Suprapubic skin (tissue), 4 donors: Measurements from ENCODE around the gene ECI1. TPM values are rescaled to one million over a fixed set of nuclear protein-coding genes. Genes with fewer than 3 reads are reported as not detected.

Source experiments
- DNase-seq, 2 donors: peaks; one replicate each; pipeline ENCODE4 v3.0.0-alpha.2; 2019; ENCODE audit warnings: low spot score in 2 of 2
- H3K27ac ChIP-seq: fragments of 200-600 bp; sonication (generic); one replicate; pipeline ENCODE4 v1.5.1; 2019
- H3K27me3 ChIP-seq: fragments of 200-600 bp; sonication (generic); one replicate; pipeline ENCODE4 v1.5.1; 2019
- H3K36me3 ChIP-seq: fragments of 200-600 bp; sonication (generic); one replicate; pipeline ENCODE4 v1.5.1; 2019
- H3K4me1 ChIP-seq: fragments of 200-600 bp; sonication (generic); one replicate; pipeline ENCODE4 v1.5.1; 2019
- H3K4me3 ChIP-seq: fragments of 200-600 bp; sonication (generic); one replicate; pipeline ENCODE4 v1.5.1; 2019; ENCODE audit warnings: mild to moderate bottlenecking
- H3K9me3 ChIP-seq: fragments of 200-600 bp; sonication (generic); one replicate; pipeline ENCODE4 v1.5.1; 2019
- EP300 ChIP-seq: sonication (generic); formaldehyde crosslinking; IDR thresholded peaks from one replicate; pipeline ENCODE4 v1.6.1; 2017; ENCODE audit warnings: antibody characterized with exemption
- POLR2A ChIP-seq, 2 donors: fragments of 450-650 bp; IDR thresholded peaks; one replicate each; pipeline ENCODE4 v1.6.1; 2017; ENCODE audit warnings: antibody characterized with exemption in 2 of 2, mild to moderate bottlenecking in 2 of 2, moderate library complexity in 2 of 2
- POLR2AphosphoS5 ChIP-seq, 3 donors: sonication (generic); formaldehyde crosslinking; IDR thresholded peaks; one replicate each; pipeline ENCODE4 v1.6.1; 2017; ENCODE audit warnings: antibody characterized with exemption in 3 of 3
- WGBS: methylation state at CpG from one replicate; pipeline ENCODE4 v1.1.5; 2018; 5-methylcytosine and 5-hydroxymethylcytosine counted together
- total RNA-seq, 4 donors: library from RNA; depleted of rRNA; stranded (reverse); fragments of >200 nt; gene quantifications; one replicate each; pipeline ENCODE4 v1.1.0, GENCODE V29; 2016
- TF ChIP-seq, protein P1 (sequence below), 2 donors: fragments of 200-600 bp in 1 of 2; fragments of 450-650 bp in 1 of 2; sonication (generic) in 1 of 2; IDR thresholded peaks; one replicate each; pipeline ENCODE4 v1.5.1; 2016 to 2019; ENCODE audit warnings: antibody characterized with exemption in 2 of 2, mild to moderate bottlenecking in 1 of 2, moderate library complexity in 1 of 2

ECI1 gene
- total RNA-seq, 4 donors from 2014 or later = 28.4 to 65.3 (median 47.2) TPM

DNA sequence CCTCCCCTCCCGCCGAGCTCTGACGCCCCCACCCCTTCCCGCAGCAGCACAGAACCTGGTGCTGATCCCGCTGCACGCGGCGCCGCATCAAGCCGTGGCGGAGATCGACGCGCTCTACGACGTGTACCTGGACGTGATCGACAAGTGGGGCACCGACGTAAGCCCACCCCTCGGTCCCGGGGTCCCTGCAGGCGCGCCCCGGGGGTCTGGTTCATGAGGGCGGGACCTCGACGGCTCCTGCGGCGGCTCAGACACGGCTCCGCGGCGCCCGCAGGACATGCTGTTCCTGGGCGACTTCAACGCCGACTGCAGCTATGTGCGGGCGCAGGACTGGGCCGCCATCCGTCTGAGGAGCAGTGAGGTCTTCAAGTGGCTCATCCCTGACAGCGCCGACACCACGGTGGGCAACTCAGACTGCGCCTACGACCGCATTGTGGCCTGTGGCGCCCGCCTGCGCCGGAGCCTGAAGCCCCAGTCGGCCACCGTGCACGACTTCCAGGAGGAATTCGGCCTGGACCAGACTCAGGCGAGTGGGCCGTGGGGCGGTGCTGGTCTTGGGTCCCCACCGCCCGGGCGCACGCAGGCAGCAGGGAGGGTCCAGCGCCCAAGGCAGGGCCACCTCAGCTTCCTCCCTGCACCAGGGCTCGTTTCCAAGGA, 13.8 kb downstream of the ECI1 start:
- H3K4me1 ChIP-seq = peaks cover 35% of the 10 kb centered on the region
- no peak for TF ChIP-seq POLR2A (IDR thresholded peaks at IDR 0.05)
- no peak for TF ChIP-seq POLR2AphosphoS5 (IDR thresholded peaks at IDR 0.05)
- no peak for TF ChIP-seq EP300
- TF ChIP-seq, protein P1, sequence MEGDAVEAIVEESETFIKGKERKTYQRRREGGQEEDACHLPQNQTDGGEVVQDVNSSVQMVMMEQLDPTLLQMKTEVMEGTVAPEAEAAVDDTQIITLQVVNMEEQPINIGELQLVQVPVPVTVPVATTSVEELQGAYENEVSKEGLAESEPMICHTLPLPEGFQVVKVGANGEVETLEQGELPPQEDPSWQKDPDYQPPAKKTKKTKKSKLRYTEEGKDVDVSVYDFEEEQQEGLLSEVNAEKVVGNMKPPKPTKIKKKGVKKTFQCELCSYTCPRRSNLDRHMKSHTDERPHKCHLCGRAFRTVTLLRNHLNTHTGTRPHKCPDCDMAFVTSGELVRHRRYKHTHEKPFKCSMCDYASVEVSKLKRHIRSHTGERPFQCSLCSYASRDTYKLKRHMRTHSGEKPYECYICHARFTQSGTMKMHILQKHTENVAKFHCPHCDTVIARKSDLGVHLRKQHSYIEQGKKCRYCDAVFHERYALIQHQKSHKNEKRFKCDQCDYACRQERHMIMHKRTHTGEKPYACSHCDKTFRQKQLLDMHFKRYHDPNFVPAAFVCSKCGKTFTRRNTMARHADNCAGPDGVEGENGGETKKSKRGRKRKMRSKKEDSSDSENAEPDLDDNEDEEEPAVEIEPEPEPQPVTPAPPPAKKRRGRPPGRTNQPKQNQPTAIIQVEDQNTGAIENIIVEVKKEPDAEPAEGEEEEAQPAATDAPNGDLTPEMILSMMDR (IDR thresholded peaks at IDR 0.05) = no peak
- H3K27me3 ChIP-seq = peaks cover 19% of the 10 kb centered on the region
- H3K4me3 ChIP-seq = peak overlapping the region; percentile 46
- no peak overlapping the region for H3K27ac ChIP-seq
- WGBS = 23% methylated on average over 15 of the region's 65 CpGs
- peaks cover 54% of the 10 kb centered on the region for H3K36me3 ChIP-seq
- H3K9me3 ChIP-seq = no peaks in the 10 kb centered on the region
- peak in 1 of 2 donors; percentile 62 for DNase-seq

GRCh38 chr16:2237102-2237482, 14.3 kb downstream of the ECI1 start:
- peak overlapping the region; percentile 47 for H3K27ac ChIP-seq
- peaks cover 35% of the 10 kb centered on the region for H3K4me1 ChIP-seq
- H3K4me3 ChIP-seq = peak overlapping the region; percentile 46
- peaks cover 19% of the 10 kb centered on the region for H3K27me3 ChIP-seq
- no peaks in the 10 kb centered on the region for H3K9me3 ChIP-seq
- H3K36me3 ChIP-seq = peaks cover 54% of the 10 kb centered on the region
- 0% methylated on average over 1 of the region's 40 CpGs for WGBS
- no peak for TF ChIP-seq EP300
- no peak for TF ChIP-seq POLR2AphosphoS5 (IDR thresholded peaks at IDR 0.05)
- TF ChIP-seq, protein P1 (IDR thresholded peaks at IDR 0.05) = no peak
- no peak for TF ChIP-seq POLR2A (IDR thresholded peaks at IDR 0.05)
- DNase-seq = peak in 1 of 2 donors; percentile 64

- no peak for TF ChIP-seq POLR2A (IDR thresholded peaks at IDR 0.05)
- TF ChIP-seq, protein P1 (IDR thresholded peaks at IDR 0.05) = no peak
- TF ChIP-seq POLR2AphosphoS5 (IDR thresholded peaks at IDR 0.05) = no peak
- TF ChIP-seq EP300 = no peak
- H3K27me3 ChIP-seq = peaks cover 19% of the 10 kb centered on the region
- H3K36me3 ChIP-seq = peaks cover 54% of the 10 kb centered on the region
- H3K27ac ChIP-seq = peak within 1 kb of the TSS; percentile 47
- no CpG with 5 or more reads among the region's 64 CpGs for WGBS
- peaks cover 35% of the 10 kb centered on the region for H3K4me1 ChIP-seq
- peak in 1 of 2 donors; percentile 67 for DNase-seq
- no peaks in the 10 kb centered on the region for H3K9me3 ChIP-seq
- peak within 1 kb of the TSS; percentile 46 for H3K4me3 ChIP-seq
Observed at GRCh38 chr16:2236337-2237101, 14.9 kb downstream of the ECI1 start, which contains the start of gene DNASE1L2. TSS of gene DNASE1L2 (plus strand) at chr16:2236444. CDS start at chr16:2236817, 373 bp downstream.

- peak overlapping the region; percentile 47 for H3K27ac ChIP-seq
- peak in 1 of 2 donors; percentile 63 for DNase-seq
- TF ChIP-seq EP300 (no peak), POLR2A (IDR thresholded peaks at IDR 0.05) (no peak), POLR2AphosphoS5 (IDR thresholded peaks at IDR 0.05) (no peak)
- TF ChIP-seq, protein P1 (IDR thresholded peaks at IDR 0.05) = no peak
- H3K4me3 ChIP-seq = peak overlapping the region; percentile 46
- H3K9me3 ChIP-seq = no peaks in the 10 kb centered on the region
- H3K27me3 ChIP-seq = peaks cover 19% of the 10 kb centered on the region
- WGBS = 65% methylated on average over 5 of the region's 19 CpGs
- peaks cover 56% of the 10 kb centered on the region for H3K36me3 ChIP-seq
- H3K4me1 ChIP-seq = peaks cover 38% of the 10 kb centered on the region
Observed at GRCh38 chr16:2235695-2236336, 15.6 kb downstream of the ECI1 start.
